Measurements from ENCODE around the gene GPR21.
A peak's percentile ranks its signal among the peaks of the same experiment; 100 is the strongest.

Gene GPR21

DNA sequence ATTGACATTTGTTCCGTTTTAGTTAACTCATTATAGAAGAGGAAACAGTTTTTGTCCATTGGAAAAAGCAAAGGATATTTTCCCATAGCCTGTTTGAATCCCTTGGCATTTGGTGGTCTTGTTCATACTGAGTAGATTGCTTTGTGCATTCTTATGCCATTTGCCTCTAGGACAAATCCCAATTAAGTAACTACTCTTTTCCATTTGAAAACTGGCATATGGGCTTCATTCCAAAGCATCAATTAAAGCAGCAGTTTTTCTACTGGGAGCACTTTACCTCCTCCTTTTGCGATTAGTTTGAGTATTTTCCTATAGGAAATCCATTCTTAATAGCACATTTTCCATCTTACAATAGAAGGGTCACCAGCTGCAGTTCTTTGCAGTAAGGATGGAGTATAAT lies 31.2 kb downstream of the GPR21 start:
- Histone ChIP-seq H3K36me3 (ENCODE audit: control insufficient read depth, insufficient read depth, low read length) (peaks cover 42% of the 10 kb centered on the region), H3K4me3 (ENCODE audit: low read depth, low read length) (no peak overlapping the region), H3K9me3 (ENCODE audit: control insufficient read depth, insufficient read depth, low read length) (no peaks in the 10 kb centered on the region), H3K27ac (ENCODE audit: low read depth, low read length) (no peak overlapping the region), H3K4me1 (ENCODE audit: control insufficient read depth, insufficient read depth, low read length) (peaks cover 13% of the 10 kb centered on the region; the same call in 1 of the 2 replicates), H3K9ac (ENCODE audit: low read depth, low read length) (no peak overlapping the region), H3K27me3 (ENCODE audit: control insufficient read depth, insufficient read depth, low read length) (no peaks in the 10 kb centered on the region)

- Histone ChIP-seq H3K4me3 (ENCODE audit: low read depth, low read length) (no peak overlapping the region), H3K27me3 (ENCODE audit: control insufficient read depth, insufficient read depth, low read length) (no peaks in the 10 kb centered on the region), H3K9ac (ENCODE audit: low read depth, low read length) (no peak overlapping the region), H3K9me3 (ENCODE audit: control insufficient read depth, insufficient read depth, low read length) (no peaks in the 10 kb centered on the region), H3K27ac (ENCODE audit: low read depth, low read length) (no peak overlapping the region), H3K4me1 (ENCODE audit: control insufficient read depth, insufficient read depth, low read length) (peaks cover 13% of the 10 kb centered on the region; the same call in 1 of the 2 replicates), H3K36me3 (ENCODE audit: control insufficient read depth, insufficient read depth, low read length) (peaks cover 46% of the 10 kb centered on the region)
Measured at GRCh38 chr9:123065196-123065595, 31.7 kb downstream of the GPR21 start.

- Histone ChIP-seq H3K27me3 (ENCODE audit: control insufficient read depth, insufficient read depth, low read length) (no peaks in the 10 kb centered on the region), H3K4me3 (ENCODE audit: low read depth, low read length) (no peak overlapping the region), H3K4me1 (ENCODE audit: control insufficient read depth, insufficient read depth, low read length) (peaks cover 26% of the 10 kb centered on the region), H3K27ac (ENCODE audit: low read depth, low read length) (no peak overlapping the region), H3K9ac (ENCODE audit: low read depth, low read length) (no peak overlapping the region), H3K9me3 (ENCODE audit: control insufficient read depth, insufficient read depth, low read length) (no peaks in the 10 kb centered on the region), H3K36me3 (ENCODE audit: control insufficient read depth, insufficient read depth, low read length) (peaks cover 55% of the 10 kb centered on the region)
Measured at GRCh38 chr9:123067136-123067535, 33.7 kb downstream of the GPR21 start.

GRCh38 chr9:123069010-123069481 lies 35.6 kb downstream of the GPR21 start:
- Histone ChIP-seq H3K4me3 (ENCODE audit: low read depth, low read length) (no peak overlapping the region), H3K36me3 (ENCODE audit: control insufficient read depth, insufficient read depth, low read length) (peaks cover 56% of the 10 kb centered on the region)

DNA sequence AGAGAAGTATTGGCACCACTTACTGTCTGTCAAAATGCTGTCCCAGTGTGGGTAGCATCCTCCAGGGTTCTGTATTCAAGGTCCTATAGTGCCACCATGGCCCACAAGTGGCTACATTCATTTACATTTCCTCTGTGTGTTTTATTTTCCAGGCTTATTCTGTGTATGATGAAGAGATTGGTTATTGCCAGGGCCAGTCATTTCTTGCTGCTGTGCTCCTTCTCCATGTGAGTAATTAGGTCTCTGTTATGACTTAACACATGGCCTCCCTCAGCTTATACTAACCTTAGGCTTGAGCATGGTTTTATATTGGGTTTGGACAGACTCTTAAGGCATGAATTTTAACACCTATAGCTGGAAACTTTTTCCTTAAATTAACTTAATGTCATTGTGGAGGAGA lies 36.7 kb downstream of the GPR21 start:
- no peaks in the 10 kb centered on the region for H3K9me3 ChIP-seq (ENCODE audit: control insufficient read depth, insufficient read depth, low read length)
- H3K4me3 ChIP-seq (ENCODE audit: low read depth, low read length), result no peak overlapping the region
- H3K9ac ChIP-seq (ENCODE audit: low read depth, low read length), result no peak overlapping the region
- H3K27ac ChIP-seq (ENCODE audit: low read depth, low read length), result no peak overlapping the region
- peaks cover 40% of the 10 kb centered on the region for H3K4me1 ChIP-seq (ENCODE audit: control insufficient read depth, insufficient read depth, low read length)
- no peaks in the 10 kb centered on the region for H3K27me3 ChIP-seq (ENCODE audit: control insufficient read depth, insufficient read depth, low read length)
- H3K36me3 ChIP-seq (ENCODE audit: control insufficient read depth, insufficient read depth, low read length), result peaks cover 58% of the 10 kb centered on the region

More at GRCh38 chr9:123069010-123069481, 35.6 kb downstream of the GPR21 start:
- H3K4me1 ChIP-seq (ENCODE audit: control insufficient read depth, insufficient read depth, low read length), result peaks cover 32% of the 10 kb centered on the region
- no peaks in the 10 kb centered on the region for H3K27me3 ChIP-seq (ENCODE audit: control insufficient read depth, insufficient read depth, low read length)
- H3K27ac ChIP-seq (ENCODE audit: low read depth, low read length), result no peak overlapping the region
- no peaks in the 10 kb centered on the region for H3K9me3 ChIP-seq (ENCODE audit: control insufficient read depth, insufficient read depth, low read length)
- H3K9ac ChIP-seq (ENCODE audit: low read depth, low read length), result no peak overlapping the region

DNA sequence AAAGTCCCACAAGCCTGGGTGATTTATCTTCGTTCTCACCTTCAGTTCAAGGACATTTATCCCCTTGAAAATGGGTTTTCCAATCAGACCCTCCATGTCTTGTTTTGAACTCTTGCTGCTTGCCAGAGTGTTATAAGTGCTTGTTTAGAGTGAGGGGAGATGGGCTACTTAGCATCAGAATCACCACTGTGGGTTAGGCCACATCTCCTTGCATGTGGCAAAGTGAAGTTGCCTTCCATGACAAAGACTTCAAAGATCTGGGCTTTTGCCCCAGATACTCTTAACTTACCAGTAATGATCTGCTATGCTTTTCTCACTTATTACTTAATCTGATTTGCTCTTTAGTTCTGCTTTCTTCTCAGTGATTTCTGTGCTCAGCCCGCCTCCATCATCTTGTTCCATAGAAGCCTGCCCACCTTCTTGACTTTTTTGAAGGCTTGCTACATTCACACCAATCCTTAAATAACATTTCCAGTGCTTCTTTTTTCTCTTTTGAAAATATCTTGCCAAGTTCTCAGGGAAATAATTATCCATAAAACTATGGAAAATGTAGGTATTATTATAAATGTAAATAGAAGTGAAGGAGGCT lies 39.0 kb downstream of the GPR21 start:
- H3K27ac ChIP-seq (ENCODE audit: low read depth, low read length), result peak overlapping the region; percentile 83
- H3K36me3 ChIP-seq (ENCODE audit: control insufficient read depth, insufficient read depth, low read length), result peaks cover 47% of the 10 kb centered on the region
- H3K9me3 ChIP-seq (ENCODE audit: control insufficient read depth, insufficient read depth, low read length), result no peaks in the 10 kb centered on the region
- H3K4me1 ChIP-seq (ENCODE audit: control insufficient read depth, insufficient read depth, low read length), result peaks cover 52% of the 10 kb centered on the region
- no peaks in the 10 kb centered on the region for H3K27me3 ChIP-seq (ENCODE audit: control insufficient read depth, insufficient read depth, low read length)
- no peak overlapping the region for H3K9ac ChIP-seq (ENCODE audit: low read depth, low read length)
- peak overlapping the region; percentile 36 for H3K4me3 ChIP-seq (ENCODE audit: low read depth, low read length)

- Histone ChIP-seq H3K9me3 (ENCODE audit: control insufficient read depth, insufficient read depth, low read length) (no peaks in the 10 kb centered on the region), H3K27me3 (ENCODE audit: control insufficient read depth, insufficient read depth, low read length) (no peaks in the 10 kb centered on the region), H3K4me3 (ENCODE audit: low read depth, low read length) (peak overlapping the region; percentile 12; the same call in 1 of the 2 replicates), H3K4me1 (ENCODE audit: control insufficient read depth, insufficient read depth, low read length) (peaks cover 52% of the 10 kb centered on the region), H3K27ac (ENCODE audit: low read depth, low read length) (peak overlapping the region; percentile 83), H3K9ac (ENCODE audit: low read depth, low read length) (no peak overlapping the region), H3K36me3 (ENCODE audit: control insufficient read depth, insufficient read depth, low read length) (peaks cover 48% of the 10 kb centered on the region)
Measured at GRCh38 chr9:123073441-123073840, 40.0 kb downstream of the GPR21 start.

DNA sequence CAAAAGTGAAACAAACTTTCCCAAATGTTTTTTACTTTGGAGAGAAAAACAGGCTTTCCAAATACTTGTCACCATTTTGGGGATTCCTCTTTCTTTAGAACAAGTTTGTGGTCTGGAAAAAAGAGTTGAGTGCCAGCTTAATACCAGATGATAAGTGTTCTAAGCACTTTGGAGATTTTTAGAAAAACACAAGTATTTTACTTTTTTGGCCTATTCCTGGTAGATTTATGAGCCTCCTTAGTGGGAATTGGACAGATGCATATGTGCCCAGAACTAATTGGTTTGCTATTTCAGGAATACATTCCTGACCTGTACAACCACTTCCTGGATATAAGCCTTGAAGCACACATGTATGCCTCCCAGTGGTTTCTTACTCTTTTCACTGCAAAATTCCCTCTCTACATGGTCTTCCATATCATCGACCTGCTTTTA lies 40.5 kb downstream of the GPR21 start:
- Histone ChIP-seq H3K9me3 (ENCODE audit: control insufficient read depth, insufficient read depth, low read length) (no peaks in the 10 kb centered on the region), H3K4me3 (ENCODE audit: low read depth, low read length) (no peak overlapping the region), H3K27me3 (ENCODE audit: control insufficient read depth, insufficient read depth, low read length) (no peaks in the 10 kb centered on the region), H3K4me1 (ENCODE audit: control insufficient read depth, insufficient read depth, low read length) (peaks cover 52% of the 10 kb centered on the region), H3K9ac (ENCODE audit: low read depth, low read length) (no peak overlapping the region), H3K36me3 (ENCODE audit: control insufficient read depth, insufficient read depth, low read length) (peaks cover 49% of the 10 kb centered on the region), H3K27ac (ENCODE audit: low read depth, low read length) (peak overlapping the region; percentile 83)

- Histone ChIP-seq H3K4me1 (ENCODE audit: control insufficient read depth, insufficient read depth, low read length) (peaks cover 52% of the 10 kb centered on the region), H3K9me3 (ENCODE audit: control insufficient read depth, insufficient read depth, low read length) (no peaks in the 10 kb centered on the region), H3K4me3 (ENCODE audit: low read depth, low read length) (no peak overlapping the region; the same call in 1 of the 2 replicates), H3K27ac (ENCODE audit: low read depth, low read length) (peak overlapping the region; percentile 83), H3K36me3 (ENCODE audit: control insufficient read depth, insufficient read depth, low read length) (peaks cover 51% of the 10 kb centered on the region), H3K9ac (ENCODE audit: low read depth, low read length) (no peak overlapping the region), H3K27me3 (ENCODE audit: control insufficient read depth, insufficient read depth, low read length) (no peaks in the 10 kb centered on the region)
Measured at GRCh38 chr9:123074628-123075027, 41.2 kb downstream of the GPR21 start.

GRCh38 chr9:123080444-123080843 lies 47.0 kb downstream of the GPR21 start:
- Histone ChIP-seq H3K9ac (ENCODE audit: low read depth, low read length) (no peak overlapping the region), H3K27ac (ENCODE audit: low read depth, low read length) (no peak overlapping the region), H3K4me3 (ENCODE audit: low read depth, low read length) (no peak overlapping the region), H3K27me3 (ENCODE audit: control insufficient read depth, insufficient read depth, low read length) (no peaks in the 10 kb centered on the region), H3K9me3 (ENCODE audit: control insufficient read depth, insufficient read depth, low read length) (no peaks in the 10 kb centered on the region), H3K4me1 (ENCODE audit: control insufficient read depth, insufficient read depth, low read length) (peaks cover 20% of the 10 kb centered on the region), H3K36me3 (ENCODE audit: control insufficient read depth, insufficient read depth, low read length) (peaks cover 72% of the 10 kb centered on the region)

DNA sequence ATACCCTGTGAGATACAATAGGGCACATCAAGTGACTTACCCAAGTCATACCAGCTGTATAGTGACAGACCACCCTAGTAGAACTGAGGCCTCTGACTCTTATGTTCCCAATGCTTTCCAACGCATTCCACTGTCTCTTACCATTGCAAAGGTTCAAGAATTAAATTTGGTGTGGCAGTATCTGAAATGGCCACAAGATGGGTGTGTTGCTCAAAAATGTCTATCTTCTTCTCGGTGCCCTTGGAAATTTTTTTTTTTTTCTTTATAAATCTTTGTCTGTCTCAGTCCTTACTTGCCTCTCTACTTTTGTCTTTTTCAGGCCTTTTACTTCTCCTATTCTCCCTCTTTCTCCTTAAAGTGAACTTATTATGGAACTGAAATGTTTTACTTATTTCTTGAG lies 48.4 kb downstream of the GPR21 start:
- Histone ChIP-seq H3K27ac (ENCODE audit: low read depth, low read length) (no peak overlapping the region), H3K4me3 (ENCODE audit: low read depth, low read length) (no peak overlapping the region), H3K9ac (ENCODE audit: low read depth, low read length) (no peak overlapping the region), H3K27me3 (ENCODE audit: control insufficient read depth, insufficient read depth, low read length) (no peaks in the 10 kb centered on the region), H3K4me1 (ENCODE audit: control insufficient read depth, insufficient read depth, low read length) (peaks cover 12% of the 10 kb centered on the region), H3K9me3 (ENCODE audit: control insufficient read depth, insufficient read depth, low read length) (no peaks in the 10 kb centered on the region), H3K36me3 (ENCODE audit: control insufficient read depth, insufficient read depth, low read length) (peaks cover 72% of the 10 kb centered on the region)
